ENCODE results near the gene JRKL. TPM values are rescaled to one million over a fixed set of nuclear protein-coding genes. Genes with fewer than 3 reads are reported as not detected.
"Not testable (repeated sequence)": the region's sequence is repeated elsewhere in the genome, so short reads cannot be mapped to it uniquely, and the experiment has no call there.

The JRKL gene
- polyA plus RNA-seq, 12 donors = 11.8 to 19.2 (median 14.7) TPM; not detected in 1

DNA sequence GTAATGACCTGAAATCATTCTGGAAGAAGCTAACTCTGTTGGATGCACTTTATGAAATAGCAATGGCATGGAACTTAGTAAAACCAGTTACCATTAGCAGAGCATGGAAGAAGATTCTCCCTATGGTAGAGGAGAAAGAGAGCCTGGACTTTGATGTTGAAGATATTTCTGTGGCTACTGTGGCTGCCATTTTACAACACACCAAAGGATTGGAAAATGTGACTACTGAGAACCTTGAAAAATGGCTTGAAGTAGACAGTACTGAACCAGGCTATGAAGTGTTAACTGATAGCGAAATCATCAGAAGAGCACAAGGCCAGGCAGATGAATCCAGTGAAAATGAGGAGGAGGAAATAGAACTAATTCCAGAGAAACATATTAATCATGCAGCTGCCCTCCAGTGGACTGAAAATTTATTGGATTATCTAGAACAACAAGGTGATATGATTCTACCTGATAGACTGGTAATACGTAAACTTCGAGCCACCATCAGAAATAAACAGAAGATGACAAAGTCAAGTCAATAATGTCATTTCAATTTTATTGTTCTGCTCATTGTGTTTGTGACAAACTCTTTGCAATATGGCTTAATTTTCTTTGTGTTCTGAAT lies 2.0 kb downstream of the JRKL start:
- DNase-seq = no peak

- peak; percentile 14 for DNase-seq
Observed at GRCh38 chr11:96393753-96394348, 4.0 kb downstream of the JRKL start.

DNA sequence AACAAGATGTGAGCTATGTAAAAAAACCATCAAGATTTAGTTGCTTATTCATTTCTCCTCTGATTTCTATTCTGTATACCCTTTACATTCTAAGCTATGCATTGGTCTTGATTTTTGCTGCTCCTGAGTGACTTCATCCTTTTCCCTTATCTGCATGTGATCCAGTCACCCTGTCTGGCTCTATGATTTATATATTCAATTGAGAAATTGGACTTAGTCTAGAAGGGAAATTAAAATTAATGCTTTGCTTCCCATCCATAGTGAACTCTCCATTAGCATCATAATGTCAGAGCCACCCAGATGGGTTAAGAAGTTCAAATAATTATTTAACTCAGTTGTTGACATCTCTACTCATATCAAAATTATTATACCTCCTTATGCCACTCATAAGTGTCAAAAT lies 5.0 kb downstream of the JRKL start:
- no peak for DNase-seq

- no peak for DNase-seq
Observed at GRCh38 chr11:96396637-96397036, 6.8 kb downstream of the JRKL start.

DNA sequence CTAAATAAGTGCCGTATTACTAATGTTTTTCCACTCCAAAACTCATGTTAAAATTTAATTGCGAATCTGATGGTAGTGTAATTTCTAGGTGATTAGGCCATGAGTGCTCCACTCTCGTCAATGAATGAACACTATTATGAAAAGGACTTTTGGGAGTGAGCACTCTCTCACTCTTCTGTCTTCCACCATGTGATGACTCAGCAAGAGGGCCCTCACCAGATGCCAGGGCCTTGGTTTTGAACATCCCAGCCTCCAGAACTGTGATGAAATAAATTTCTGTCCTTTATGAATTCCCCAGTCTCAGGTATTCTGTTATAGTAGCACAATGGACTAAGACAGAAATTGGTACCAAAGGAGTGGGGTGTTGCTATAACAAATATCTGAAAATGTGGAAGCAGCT lies 8.1 kb downstream of the JRKL start:
- DNase-seq = no peak

DNA sequence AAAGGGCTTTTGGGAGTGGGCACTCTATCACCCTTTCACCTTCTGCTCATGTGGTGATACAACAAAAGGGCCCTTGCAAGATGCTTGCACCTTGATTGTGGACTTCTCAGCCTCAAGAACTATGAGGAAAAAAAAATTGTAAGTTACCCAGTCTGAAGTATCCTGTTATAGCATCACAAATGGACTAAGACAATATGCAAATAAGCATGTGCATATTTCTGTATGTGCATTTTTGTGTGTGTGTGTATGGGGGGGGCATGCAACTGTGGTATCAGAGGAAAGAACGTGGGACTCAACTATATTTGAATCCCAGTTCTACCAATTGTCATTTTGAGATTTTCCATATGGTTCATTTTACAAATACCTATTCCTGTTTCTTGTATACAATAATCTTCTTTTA lies 10.9 kb downstream of the JRKL start:
- DNase-seq = no peak

GRCh38 chr11:96411412-96411811 lies 21.6 kb downstream of the JRKL start:
- not testable (repeated sequence) for DNase-seq

GRCh38 chr11:96412761-96413381 lies 23.1 kb downstream of the JRKL start:
- no peak for DNase-seq

GRCh38 chr11:96413408-96413807 lies 23.6 kb downstream of the JRKL start:
- no peak for DNase-seq

- DNase-seq = no peak
Observed at GRCh38 chr11:96424693-96425092, 34.9 kb downstream of the JRKL start.

DNA sequence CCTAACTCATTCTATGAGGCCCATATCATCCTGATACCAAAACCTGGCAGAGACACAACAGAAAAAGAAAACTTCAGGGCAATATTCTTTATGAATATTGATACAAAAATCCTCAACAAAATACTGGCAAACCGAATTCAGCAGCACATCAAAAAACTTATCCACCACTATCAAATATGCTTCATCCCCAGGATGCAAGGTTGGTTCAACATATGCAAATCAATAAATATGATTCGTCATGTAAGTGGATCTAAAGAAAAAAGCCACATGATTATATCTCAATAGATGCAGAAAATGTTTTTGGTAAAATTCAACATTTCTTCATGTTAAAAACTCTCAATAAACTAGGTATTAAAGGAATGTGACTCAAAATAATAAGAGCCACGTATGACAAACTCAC lies 40.9 kb downstream of the JRKL start:
- DNase-seq = no peak

DNA sequence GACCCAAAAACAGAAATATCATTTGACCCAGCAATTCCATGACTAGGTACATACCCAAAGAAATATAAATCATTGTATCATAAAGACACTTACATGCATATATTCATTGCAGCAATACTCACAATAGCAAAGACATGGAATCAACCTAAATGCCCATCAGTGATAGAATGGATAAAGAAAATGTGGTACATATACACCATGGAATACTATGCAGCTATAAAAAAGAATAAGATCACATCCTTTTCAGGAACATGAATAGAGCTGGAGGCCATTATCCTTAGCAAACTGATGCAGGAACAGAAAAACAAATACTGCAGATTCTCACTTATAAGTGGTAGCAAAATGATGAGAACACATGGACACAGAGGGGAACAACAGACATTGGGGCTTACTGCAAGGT lies 42.8 kb downstream of the JRKL start:
- not testable (repeated sequence) for DNase-seq

Other genes with a start within 250 kb of the JRKL start
- 10 to 100 TPM in 2 of 12 donors, 1 to 10 TPM in 9, not detected in 1; 4.5 to 17.5 (median 5.7) TPM for gene MAML2, start 46.8 kb upstream of the JRKL start, polyA plus RNA-seq (ENCODE audit: insufficient read length in 12 of 12)
- gene CCDC82, start 101 bp upstream of the JRKL start, polyA plus RNA-seq (ENCODE audit: insufficient read length in 12 of 12) = 10 to 100 TPM in 11 of 12 donors, not detected in 1; 24.3 to 57.6 (median 38.2) TPM

All from muscle of arm (tissue), 12 donors.